Activated effector memory CD4-positive, alpha-beta T cell treated with Interleukin-2 at 50 U/mL for 16 hours (primary cell): Measurements from ENCODE around the gene PUM1.

Experiments used
- DNase-seq: peaks from one replicate; pipeline ENCODE4 v3.0.0-alpha.2; 2020

Gene PUM1

GRCh38 chr1:30903343-30904034 is 162.0 kb downstream of the PUM1 start:
- no peak for DNase-seq

- DNase-seq, result no peak
Observed at GRCh38 chr1:30902593-30903290, 162.8 kb downstream of the PUM1 start.

GRCh38 chr1:30901798-30902581 is 163.5 kb downstream of the PUM1 start:
- DNase-seq, result no peak

- no peak for DNase-seq
Observed at GRCh38 chr1:30900931-30901560, 164.5 kb downstream of the PUM1 start.

GRCh38 chr1:30900486-30900885 is 165.0 kb downstream of the PUM1 start:
- DNase-seq, result no peak

GRCh38 chr1:30899577-30900389 is 165.7 kb downstream of the PUM1 start:
- DNase-seq, result no peak

GRCh38 chr1:30898031-30898815 is 167.3 kb downstream of the PUM1 start:
- no peak for DNase-seq

- DNase-seq, result no peak
Observed at GRCh38 chr1:30896905-30897304, 168.6 kb downstream of the PUM1 start.

- DNase-seq, result no peak
Observed at GRCh38 chr1:30895944-30896660, 169.4 kb downstream of the PUM1 start.

- DNase-seq, result no peak
Observed at GRCh38 chr1:30895382-30895943, 170.1 kb downstream of the PUM1 start.

GRCh38 chr1:30894508-30894973 is 171.0 kb downstream of the PUM1 start:
- no peak for DNase-seq

- DNase-seq, result no peak
Observed at GRCh38 chr1:30893776-30894507, 171.6 kb downstream of the PUM1 start.

- DNase-seq, result no peak
Observed at GRCh38 chr1:30892671-30893073, 172.8 kb downstream of the PUM1 start.

GRCh38 chr1:30891227-30891552 is 174.3 kb downstream of the PUM1 start:
- no peak for DNase-seq

GRCh38 chr1:30890502-30891226 is 174.9 kb downstream of the PUM1 start:
- no peak for DNase-seq

GRCh38 chr1:30889511-30889910 is 176.0 kb downstream of the PUM1 start:
- no peak for DNase-seq

- DNase-seq, result no peak
Observed at GRCh38 chr1:30888975-30889374, 176.5 kb downstream of the PUM1 start.

- no peak for DNase-seq
Observed at GRCh38 chr1:30888391-30888790, 177.1 kb downstream of the PUM1 start.
